Brain microvascular endothelial cell (primary cell): ENCODE results near the gene DMXL1.

Experiments
- DNase-seq: peaks from one replicate; pipeline ENCODE4 v3.0.0-alpha.2; 2020
- H3K27ac ChIP-seq: fragments of 250-450 bp; sonication (Bioruptor Pico); 2 replicates; pipeline ENCODE4 v1.5.1; 2020; ENCODE audit warnings: mild to moderate bottlenecking, moderate library complexity
- H3K27me3 ChIP-seq: fragments of 250-450 bp; sonication (Bioruptor Pico); replicated peaks from 2 replicates; pipeline ENCODE4 v1.5.1; 2020; ENCODE audit warnings: mild to moderate bottlenecking
- H3K36me3 ChIP-seq: fragments of 250-450 bp; sonication (Bioruptor Pico); replicated peaks from 2 replicates; pipeline ENCODE4 v1.5.1; 2020; ENCODE audit warnings: mild to moderate bottlenecking
- H3K4me3 ChIP-seq: 2 replicates; pipeline ENCODE4 v1.5.1; 2011; ENCODE audit warnings: low read depth, mild to moderate bottlenecking, control low read depth, low read length, moderate library complexity
- in situ Hi-C: cut with HindIII; loops from 2 replicates; pipeline ENCODE4 v1.10.0; 2017; ENCODE audit warnings: low sequenced_read_pairs, low pct_ligation_motif_present
- TF ChIP-seq, protein P1 (sequence below): IDR thresholded peaks from 2 replicates; pipeline ENCODE4 v1.5.1; 2011; ENCODE audit warnings: low read depth, mild to moderate bottlenecking, moderate library complexity, low read length, control low read depth, inconsistent platforms; ENCODE audit errors: missing control alignments

Gene DMXL1, protein sequence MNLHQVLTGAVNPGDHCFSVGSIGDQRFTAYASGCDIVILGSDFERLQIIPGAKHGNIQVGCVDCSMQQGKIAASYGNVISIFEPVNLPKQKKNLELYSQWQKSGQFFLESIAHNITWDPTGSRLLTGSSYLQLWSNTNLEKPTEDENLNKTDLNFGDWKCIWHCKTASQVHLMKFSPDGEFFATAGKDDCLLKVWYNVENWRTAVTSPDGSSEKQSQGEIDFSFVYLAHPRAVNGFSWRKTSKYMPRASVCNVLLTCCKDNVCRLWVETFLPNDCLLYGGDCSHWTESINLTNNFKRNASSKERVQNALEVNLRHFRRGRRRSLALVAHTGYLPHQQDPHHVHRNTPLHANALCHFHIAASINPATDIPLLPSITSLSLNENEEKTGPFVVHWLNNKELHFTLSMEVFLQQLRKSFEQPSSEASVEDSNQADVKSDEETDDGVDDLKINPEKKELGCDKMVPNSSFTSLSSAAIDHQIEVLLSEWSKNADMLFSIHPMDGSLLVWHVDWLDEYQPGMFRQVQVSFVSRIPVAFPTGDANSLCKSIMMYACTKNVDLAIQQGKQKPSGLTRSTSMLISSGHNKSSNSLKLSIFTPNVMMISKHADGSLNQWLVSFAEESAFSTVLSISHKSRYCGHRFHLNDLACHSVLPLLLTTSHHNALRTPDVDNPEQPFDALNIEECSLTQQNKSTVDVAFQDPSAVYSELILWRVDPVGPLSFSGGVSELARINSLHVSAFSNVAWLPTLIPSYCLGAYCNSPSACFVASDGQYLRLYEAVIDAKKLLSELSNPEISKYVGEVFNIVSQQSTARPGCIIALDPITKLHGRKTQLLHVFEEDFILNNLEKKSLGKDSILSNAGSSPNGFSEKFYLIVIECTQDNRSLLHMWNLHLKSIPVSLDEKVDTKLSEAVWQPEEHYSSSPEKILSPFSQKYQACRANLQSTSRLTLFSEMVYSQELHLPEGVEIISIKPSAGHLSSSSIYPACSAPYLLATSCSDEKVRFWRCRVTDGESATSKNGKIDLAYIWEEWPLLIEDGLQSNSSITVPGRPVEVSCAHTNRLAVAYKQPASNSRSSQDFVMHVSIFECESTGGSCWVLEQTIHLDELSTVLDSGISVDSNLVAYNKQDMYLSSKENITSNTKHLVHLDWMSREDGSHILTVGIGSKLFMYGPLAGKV (N-terminal part only)

DNA sequence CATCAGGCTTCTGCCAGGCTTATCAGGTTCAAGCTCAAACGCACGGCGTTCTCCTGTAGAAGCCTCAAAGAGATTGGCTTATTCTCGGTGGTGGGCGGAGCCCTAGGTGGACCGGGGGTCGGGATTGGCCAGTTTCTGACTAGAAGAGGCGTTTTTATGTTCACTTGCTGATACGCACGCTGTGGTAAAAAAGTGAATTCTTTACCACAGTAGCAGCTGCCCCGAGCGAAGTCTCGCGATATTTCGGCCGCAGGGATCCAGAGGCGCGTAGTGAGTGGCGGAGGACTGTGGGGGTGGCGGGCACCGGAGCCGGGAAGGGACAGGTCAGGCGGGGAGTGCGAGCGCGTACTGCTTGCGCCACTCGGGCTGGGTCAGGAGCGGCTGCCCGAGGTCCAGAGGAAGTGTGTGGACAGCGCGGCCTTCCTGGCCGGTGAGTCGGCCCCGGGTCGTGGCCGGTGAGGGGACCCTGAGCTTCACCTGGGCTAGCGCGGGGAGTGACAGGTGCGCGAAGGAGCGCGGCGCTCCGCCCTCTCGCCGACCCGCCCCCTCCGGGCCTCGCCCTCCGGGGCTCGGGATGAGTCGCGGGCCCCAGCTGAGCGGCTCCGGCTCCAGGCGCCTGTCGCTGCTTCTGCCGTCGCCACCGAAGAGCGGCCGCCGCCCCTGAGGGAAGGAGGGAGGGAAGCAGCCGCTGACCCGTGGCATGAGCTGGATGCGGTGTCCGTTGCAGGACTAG is at the start of gene DMXL1:
Gene DMXL1 (plus strand): TSS at position 260 of the 733 bp plus-strand sequence. CDS start 483 bp downstream, outside the sequence.
- Histone ChIP-seq H3K4me3 (peak within 1 kb of the TSS; percentile 98), H3K36me3 (no peaks in the 10 kb centered on the region), H3K27me3 (no peaks in the 10 kb centered on the region), H3K27ac (peak within 1 kb of the TSS; percentile 86)
- peak; percentile 100 for DNase-seq
- TF ChIP-seq, protein P1, sequence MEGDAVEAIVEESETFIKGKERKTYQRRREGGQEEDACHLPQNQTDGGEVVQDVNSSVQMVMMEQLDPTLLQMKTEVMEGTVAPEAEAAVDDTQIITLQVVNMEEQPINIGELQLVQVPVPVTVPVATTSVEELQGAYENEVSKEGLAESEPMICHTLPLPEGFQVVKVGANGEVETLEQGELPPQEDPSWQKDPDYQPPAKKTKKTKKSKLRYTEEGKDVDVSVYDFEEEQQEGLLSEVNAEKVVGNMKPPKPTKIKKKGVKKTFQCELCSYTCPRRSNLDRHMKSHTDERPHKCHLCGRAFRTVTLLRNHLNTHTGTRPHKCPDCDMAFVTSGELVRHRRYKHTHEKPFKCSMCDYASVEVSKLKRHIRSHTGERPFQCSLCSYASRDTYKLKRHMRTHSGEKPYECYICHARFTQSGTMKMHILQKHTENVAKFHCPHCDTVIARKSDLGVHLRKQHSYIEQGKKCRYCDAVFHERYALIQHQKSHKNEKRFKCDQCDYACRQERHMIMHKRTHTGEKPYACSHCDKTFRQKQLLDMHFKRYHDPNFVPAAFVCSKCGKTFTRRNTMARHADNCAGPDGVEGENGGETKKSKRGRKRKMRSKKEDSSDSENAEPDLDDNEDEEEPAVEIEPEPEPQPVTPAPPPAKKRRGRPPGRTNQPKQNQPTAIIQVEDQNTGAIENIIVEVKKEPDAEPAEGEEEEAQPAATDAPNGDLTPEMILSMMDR: no peak
- in situ Hi-C loops: no loop called here

DNA sequence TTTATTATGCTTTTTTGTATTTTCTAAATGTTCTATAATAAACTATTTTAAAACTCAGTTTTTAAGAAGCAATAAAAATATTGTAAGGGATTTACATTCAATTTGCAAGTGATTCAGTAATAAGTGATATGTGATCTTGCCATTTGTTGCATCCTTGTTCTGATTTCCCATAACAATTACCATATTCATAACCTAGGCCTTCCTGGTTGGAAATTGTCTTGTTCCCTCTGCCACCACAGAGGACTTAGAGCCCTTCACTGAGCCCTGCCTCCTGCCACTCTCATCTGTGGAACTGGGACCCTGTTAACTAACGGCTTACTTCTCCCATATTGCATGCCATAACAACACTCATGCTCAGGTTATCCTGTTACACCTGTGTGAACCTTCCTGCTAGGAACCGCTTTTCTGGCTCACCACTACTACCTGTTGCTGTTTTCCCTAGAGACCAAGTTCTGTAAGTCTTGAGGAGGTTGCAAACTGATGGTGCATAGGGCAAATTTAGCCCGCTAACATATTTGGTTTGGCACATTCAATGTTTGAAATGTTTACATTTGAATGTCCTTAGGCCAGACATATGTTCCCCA is 49.6 kb upstream of the DMXL1 start:
- H3K4me3 ChIP-seq: no peak overlapping the region
- in situ Hi-C loops: no loop called here
- no peaks in the 10 kb centered on the region for H3K36me3 ChIP-seq
- no peak for DNase-seq
- no peaks in the 10 kb centered on the region for H3K27me3 ChIP-seq
- TF ChIP-seq, protein P1: no peak
- H3K27ac ChIP-seq: no peak overlapping the region

DNA sequence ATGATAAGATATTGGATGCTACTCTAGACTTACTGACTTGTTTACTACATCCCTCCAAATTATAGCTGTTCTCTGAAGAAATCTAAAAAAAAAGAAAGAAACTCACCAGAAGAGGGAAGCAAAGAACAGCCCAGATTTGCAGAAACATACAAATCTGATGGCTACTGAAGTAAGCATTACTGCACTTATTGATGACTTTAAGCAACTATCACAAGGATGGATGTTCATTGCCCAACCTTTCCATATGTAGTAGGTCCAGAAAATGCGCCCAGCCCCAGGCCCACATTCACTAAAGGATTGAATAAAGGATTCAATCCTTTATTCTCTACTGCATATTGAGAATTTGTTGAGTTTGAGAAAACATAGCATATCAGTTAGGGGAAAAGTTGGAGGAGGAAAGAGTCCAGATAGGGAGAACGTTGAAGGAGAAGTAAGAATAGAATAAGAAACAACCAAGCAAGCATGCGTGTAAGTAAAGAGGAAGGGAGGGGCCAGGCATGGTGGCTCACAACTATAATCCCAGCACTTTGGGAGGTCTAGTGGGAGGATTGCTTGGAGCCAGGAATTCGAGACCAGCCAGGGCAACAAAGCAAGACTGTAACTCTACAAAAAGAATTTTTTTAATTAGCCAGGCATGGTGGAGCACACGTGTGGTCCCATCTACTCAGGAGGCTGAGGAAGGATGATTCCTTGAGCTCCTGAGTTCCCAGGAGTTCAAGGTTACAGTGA is 48.7 kb upstream of the DMXL1 start:
- peak; percentile 8 for DNase-seq
- no peaks in the 10 kb centered on the region for H3K27me3 ChIP-seq
- H3K4me3 ChIP-seq: no peak overlapping the region
- H3K36me3 ChIP-seq: no peaks in the 10 kb centered on the region
- in situ Hi-C loops: no loop called here
- no peak overlapping the region for H3K27ac ChIP-seq
- TF ChIP-seq, protein P1: peak; percentile 32

DNA sequence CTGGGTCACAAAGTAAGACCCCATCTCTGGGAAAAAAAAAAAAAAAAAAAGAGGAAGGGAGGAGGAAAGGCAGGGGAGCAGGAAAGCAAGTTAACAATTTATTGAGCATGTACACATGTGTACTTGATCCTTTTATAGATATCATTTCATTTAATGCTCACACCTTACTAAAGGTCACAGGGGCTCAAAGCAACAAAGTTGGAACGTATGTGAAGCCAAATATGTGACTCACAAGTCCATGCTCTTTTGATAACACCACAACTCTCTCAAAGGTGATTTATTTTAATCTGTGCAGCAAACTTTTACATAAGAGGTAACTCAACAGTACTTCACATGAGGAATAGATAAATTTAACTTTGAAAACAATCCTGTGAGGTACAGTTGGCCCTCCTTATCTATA is 48.1 kb upstream of the DMXL1 start:
- in situ Hi-C loops: no loop called here
- H3K4me3 ChIP-seq: no peak overlapping the region
- TF ChIP-seq, protein P1: no peak
- no peaks in the 10 kb centered on the region for H3K36me3 ChIP-seq
- no peak for DNase-seq
- no peak overlapping the region for H3K27ac ChIP-seq
- no peaks in the 10 kb centered on the region for H3K27me3 ChIP-seq
